Glomerular endothelial cell (primary cell): ENCODE measurements around the gene TOX2. TPM values are rescaled to one million over a fixed set of nuclear protein-coding genes. Genes with fewer than 3 reads are reported as not detected.

Source experiments
- DNase-seq: peaks from one replicate; pipeline ENCODE4 v3.0.0-alpha.2; 2011; ENCODE audit warnings: low read depth, low spot score; ENCODE audit errors: extremely low read depth
- total RNA-seq: library from RNA; depleted of rRNA; stranded (reverse); fragments of >200 nt; gene quantifications from 2 replicates; pipeline ENCODE4 v1.2.3, GENCODE V29; 2015

Gene TOX2
- total RNA-seq, 1 donor from 2014 or later: 29.1 TPM

DNA sequence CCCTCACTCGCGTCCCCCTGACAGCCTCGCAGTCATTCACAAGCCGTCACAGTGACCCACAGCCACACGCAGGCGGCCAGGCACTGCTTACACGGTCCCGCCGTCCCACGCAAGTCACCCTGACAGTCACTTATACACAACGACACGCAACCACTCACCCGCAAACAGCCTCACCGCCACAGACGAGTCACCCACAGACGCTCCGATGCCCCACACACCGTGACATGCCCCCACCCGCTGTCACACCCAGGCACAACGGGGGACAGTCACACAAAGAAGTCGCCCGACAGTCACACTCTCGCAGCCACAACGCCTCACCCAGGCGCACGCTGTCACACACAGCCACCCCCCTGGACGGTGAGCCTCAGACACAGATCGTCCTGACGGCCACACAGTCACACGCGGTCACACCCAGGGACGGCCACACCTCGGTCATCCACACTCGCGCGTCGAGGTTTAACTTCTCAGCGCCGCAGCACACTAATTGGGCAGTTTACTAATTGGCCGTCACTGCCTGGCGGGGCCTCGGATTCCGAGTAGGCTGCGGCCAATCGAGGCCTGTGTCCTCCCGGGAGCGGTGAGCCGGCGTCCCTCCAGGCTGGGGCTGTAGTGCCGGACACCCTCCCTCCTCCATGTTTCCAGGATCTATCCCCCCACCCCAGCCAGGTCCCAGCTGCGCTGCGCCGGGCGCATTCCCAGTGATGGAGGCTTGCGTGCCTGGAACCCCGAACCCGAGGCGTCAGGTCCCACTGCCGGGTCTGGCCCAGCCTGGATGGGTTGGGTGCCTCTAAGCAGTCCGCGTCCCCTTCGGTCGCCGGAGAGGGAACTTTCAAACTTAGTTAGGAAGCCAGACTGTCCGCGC, 790 bp downstream of the TOX2 start:
- no peak for DNase-seq

DNA sequence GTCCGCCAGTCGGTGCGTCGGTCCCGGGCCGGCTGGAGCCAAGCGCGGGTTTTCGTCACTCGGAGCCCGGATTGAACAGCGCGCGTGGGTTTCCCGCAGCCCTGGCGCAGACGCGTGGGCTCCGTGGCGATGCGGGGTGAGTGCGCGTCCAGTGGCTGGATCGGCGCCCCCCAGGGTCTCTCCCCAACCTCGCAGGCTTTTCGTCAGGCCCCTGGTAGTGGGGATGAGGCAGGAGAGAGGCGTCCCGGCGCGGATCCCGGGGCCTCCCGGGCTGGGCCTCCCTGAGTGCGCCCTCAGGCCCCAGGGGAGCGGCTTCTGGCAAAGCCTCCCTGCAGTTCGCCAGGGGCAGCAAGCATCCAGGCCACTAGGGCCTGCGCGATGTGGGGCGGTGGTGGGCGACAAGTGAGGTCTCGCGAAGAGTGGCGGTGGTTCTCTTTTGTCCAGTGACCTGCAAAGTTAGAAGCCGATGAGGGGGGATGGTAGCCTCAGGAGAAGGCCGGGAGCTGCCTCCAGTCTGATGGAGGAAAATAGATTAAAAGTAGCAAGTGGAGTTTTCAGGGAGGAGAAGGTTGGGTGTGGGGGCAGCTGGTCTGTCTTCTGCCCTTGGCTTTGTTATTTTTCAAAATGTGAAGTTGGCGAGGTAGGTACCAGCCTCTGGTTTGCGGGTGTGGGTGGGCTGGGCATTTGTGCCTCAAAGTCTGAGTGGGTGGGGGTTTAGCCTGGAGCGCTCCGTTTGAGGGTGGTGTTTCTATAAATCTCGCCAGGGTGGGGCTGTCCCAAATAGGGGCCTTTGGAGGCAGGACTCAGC, 1.6 kb downstream of the TOX2 start:
- DNase-seq: no peak

DNA sequence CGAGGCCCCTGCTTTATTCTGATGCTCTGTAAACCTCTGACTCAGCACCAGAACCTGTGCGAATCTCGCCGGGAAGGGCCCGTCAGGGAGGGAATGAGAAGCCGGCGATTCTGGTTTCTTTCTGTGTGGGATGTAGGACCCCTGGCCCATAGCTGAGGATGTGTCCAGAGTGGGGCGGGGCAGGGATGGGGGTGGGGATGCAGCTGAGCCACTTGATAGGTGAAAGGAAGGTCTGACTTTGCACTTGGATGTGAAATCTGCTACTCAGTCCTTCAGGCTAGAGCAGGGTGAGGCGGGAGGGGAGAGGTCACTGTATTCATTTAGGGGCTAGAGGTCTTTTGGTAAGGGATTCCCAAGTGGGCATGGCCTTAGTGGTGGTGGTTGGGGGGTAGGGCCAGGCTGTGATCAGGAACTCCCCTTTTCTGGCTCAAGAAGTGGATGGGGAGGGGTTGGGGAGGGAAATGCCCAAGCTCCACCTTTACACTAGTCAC, 2.3 kb downstream of the TOX2 start:
- no peak for DNase-seq

DNA sequence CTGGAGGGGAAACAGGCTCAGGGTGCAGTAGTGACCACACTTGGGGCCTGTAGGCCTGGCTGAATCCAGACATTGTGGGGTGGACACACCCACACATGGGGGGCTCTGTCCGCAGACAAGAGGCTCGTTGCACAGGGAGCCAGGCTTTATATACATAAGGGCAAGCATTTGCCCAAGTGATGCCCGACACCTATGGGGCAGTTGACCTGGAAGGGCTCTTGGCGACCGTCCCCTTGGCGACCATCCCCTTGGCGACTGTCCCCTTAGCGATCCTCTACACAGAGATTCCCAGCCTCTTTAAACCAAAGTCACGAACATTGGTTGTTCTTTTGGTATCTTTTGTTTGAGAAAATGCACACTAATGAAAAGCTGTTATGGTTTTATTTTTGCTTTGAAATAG, 2.7 kb downstream of the TOX2 start:
- no peak for DNase-seq

DNA sequence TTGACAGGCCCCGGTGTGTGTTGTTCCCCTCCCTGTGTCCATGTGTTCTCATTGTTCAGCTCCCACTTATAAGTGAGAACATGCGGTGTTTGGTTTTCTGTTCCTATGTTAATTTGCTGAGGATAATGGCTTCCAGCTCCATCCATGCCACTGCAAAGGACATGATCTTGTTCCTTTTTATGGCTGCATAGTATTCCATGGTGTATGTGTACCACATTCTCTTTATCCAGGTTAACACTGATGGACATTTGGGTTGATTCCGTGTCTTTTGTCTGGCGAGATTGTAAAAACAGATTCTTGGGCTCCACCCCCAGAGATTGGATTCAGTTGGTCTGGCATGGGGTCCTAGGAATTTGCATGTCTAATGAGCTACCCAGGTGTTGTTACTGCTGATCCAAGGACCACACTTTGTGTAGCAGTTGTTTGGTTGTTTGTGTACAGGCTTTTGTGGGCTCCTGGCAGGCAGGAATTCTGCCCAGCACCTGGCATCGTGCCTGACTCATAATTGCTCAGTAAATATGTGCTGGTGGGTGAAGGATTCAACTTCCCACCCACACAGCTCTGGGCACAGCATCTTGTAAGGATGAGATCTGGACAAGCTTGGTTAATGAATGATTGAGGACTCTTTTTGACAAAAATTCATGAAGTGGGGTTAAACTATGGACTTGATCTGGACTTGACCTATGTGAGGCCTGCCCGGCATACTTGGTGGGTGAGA, 5.2 kb downstream of the TOX2 start:
- DNase-seq: no peak

DNA sequence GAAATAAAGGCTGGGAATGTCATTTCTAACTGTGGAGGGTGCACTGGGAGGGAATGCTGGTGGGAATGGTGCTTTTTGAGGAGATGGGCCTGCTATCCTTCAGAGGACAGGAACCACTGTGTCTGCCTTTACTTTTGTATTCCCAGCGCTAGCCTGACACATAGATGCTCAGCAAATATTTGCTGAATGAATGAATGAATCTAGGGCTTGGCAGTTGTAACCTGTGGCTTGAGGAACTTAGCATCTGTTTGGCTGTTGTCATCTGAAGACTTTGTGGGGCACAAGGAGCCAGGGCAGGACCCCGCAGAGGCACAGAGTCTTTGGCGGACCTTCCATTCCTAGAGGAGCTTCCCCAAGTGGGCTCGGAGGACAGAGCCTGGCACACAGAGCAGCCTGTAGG, 6.1 kb downstream of the TOX2 start:
- DNase-seq: no peak

DNA sequence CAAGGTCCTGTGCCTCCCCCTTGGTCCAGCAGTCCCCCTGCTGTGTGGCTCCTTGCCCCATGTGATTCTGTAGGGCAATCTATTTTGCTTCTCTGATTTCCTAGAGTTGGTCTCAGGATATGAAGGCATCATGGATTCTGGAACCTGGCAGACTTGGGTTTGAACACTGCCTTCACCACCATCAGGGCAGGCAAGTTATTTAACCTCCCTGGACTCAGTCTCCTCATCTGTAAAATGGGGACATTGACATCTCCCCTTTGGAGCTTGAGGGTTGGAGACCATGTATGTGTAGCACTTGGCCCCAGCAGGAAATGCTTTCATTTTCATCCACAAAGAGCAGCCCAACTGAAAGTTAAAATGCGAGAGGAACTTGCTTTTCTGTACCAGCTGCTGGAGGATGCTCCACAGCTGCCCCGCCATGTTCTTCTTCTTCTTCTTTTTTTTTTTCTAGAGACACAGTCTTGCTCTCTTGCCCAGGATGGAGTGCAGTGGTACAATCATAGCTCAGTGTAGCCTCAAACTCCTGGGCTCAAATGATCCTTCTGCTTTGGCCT, 6.7 kb downstream of the TOX2 start:
- DNase-seq: no peak

DNA sequence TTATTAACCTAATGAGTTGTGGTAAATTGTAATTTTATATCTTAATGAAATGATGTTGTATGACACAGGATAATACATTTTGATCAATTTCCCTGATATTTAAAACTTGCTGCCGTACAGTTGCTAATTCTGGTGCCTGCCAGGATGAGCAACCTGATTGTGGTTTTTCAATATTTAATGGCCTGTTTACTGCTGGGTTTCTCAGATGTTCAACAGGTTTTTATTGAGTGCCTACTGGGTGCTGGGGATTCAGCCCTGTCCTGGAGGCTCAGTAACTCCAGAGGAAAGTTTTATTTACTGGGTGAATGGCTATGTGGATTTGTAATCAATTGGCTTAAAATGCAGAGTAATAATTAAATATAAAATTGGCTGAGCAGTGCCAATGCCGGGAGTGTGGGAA, 8.0 kb downstream of the TOX2 start:
- no peak for DNase-seq

DNA sequence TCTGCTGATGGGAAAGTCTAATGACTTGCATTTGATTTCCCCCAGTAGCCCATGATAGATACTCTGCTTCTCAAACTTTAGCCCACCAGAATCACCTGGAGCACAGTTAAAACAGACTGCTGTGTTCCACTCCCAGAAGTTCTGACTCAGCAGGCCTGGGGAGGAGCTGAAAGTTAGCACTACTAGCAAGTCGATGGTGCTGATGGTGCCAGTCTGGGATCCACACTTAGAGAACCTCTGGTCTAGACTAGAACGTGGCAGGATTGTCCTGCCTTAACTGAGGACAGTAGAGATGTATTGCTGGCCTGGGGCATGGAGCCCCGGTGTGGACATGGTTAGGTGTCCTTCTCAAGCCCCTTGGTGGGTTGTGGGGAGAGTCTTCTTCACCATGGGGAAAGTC, 8.7 kb downstream of the TOX2 start:
- DNase-seq: no peak

DNA sequence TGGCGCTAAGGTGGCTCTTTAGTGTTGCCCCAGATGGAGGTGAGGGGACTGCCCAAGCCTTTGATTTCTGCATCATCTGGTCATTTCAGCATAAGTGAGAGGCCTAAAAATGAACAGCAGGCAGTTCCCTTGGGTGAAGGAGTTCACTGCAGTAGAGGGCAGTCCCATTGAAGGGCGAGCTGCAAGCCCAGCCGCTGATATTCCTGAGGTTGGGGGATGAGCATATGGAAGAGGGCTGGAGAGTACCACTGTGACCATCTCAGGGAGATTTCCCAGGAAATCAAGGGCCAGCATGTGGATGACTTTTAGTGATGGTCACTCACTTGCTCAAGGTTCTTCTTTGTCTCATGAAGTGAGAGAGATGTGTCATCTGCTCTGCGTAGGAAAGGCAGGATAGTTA, 9.3 kb downstream of the TOX2 start:
- no peak for DNase-seq

DNA sequence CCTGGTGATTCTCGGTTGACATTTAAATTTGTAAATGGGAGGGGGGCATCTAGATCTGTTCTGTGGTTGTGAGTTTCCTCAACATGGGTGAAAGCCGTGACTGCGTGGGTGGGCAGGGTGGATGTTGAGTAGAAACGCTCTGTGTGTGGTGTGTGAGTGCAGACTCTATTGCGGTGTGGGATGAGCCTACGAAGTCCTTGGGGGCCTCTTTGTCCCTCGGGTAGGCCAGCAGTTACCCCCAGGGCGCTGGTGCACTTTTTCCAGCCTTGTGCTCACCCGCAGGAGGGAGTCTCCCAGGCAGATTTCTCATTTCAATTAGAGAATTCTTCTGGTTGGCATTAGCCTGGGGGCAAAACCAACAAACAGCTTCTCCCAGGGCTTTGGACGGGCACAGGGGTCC, 10.6 kb downstream of the TOX2 start:
- DNase-seq: no peak

DNA sequence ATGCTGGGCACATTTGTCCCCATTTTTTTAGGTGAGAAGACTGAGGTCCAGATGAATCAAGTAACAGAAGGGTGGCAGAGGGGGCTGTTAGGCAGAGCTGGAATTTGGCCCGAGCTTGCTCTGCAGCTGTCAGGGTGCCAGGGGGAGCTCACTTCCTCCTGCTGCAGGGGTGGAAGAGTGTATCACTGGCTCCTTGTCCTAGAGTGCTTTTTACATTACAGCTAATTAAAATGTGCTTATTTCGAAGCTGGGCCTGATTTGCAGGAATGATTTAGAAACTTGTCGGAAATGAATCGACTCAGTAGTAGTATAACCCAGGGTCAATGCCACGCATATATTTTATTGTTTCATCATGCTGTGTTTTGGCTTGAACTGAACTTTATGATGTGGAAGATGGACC, 11.1 kb downstream of the TOX2 start:
- no peak for DNase-seq

DNA sequence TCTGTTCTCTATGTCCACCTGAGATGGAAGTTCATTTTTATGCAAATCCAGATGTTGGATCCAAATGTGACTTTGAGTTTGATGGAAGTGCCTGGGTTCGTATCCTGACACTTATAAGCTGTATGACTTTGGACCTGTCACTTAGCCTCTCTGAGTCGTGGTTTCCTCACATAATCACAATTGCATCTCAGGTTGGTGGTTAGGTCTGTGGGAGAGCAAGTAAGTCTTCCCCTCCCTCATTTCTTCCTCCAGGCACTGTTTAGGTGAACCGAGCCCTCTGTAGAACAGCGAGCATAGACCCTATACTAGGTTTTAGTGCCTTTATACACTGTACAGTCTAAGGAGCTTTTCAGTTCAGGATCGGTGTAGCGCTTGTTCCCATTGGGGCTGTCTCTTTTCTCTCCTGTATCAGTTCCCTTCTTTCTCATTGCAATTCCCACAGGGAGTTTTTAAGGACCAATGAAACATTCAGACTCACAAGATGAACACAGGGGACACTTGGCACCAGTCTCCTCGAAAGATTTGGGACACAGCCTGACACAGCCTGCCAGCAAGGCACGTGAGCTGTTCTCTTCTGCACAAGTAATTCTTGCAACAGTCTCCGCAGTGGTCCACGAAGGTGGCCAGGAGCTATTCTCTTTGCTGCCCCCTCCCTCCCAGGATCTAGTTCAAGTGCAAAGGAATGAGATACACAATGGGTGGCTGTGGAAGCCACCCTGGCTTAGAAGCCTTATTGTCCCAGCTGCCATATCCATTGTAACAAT, 11.8 kb downstream of the TOX2 start:
- no peak for DNase-seq

DNA sequence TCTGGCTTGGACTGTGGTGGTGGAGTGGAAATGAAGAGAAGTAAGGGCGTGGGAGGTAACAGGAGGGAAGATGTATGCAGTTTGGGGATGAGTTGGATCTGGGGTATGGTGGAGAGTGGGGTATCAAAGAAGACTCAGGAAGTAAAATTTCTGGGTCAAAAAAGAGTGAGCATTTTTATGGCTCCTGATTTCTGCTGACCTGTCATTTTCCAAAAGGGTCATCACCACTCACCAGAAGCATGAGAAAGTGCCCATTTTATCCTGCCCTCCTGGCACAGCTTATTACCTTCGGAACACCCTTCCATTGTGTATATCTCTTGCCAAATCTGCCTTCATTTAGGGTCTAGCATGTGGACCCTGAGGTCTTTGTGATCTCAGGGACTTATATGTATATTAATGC, 17.3 kb downstream of the TOX2 start:
- DNase-seq: no peak

DNA sequence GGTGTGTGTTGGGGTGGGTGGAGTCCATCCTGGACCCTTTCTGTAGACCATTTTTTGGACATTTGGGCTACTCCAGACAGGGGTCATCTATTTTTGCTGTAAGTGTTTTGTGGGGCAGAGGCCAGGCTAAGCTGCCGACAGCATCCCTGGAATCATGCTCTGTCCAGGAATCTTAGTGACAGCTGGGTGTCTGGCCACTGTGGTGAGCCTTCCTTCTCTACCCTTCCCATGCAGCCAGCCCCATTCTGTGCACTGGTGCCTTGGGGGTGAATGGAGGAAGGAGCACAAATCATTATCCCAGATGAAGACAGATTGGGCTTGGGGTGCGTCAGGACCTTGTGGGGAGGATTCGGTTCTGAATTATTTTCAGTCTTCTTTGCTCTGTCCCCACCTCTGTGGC, 20.2 kb downstream of the TOX2 start:
- DNase-seq: no peak

DNA sequence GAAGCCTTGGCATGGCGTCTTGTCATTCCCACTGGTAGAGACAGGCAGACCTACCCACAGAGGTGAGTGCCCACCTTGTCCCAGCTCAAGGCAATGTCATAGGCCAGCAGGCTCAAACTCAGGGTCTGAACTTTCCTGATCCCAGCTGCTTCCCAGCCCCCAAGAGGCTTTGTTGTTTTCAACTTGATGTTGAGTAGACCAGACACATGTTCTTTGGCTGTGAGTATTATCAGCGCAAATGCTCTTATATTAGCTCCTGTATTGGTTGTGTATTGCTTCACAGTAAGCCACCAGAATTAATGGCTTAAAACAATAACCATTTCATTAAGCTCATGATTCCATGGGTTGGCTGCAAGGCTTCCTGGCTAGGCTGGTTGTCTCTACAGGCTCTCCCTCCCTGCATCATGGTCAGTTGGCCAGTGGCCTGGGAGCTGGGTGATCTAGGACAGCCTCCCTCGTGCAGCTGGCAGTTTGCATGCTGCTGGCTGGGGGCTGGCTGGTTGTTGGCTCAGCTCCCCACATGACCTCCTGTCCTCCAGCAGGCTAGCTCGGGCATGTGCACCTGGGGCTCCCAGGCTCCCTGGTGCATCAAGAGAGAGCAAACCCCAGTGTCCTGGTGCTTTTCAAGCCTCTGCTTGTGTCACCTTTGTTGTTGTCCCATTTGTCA, 21.6 kb downstream of the TOX2 start:
- DNase-seq: no peak

DNA sequence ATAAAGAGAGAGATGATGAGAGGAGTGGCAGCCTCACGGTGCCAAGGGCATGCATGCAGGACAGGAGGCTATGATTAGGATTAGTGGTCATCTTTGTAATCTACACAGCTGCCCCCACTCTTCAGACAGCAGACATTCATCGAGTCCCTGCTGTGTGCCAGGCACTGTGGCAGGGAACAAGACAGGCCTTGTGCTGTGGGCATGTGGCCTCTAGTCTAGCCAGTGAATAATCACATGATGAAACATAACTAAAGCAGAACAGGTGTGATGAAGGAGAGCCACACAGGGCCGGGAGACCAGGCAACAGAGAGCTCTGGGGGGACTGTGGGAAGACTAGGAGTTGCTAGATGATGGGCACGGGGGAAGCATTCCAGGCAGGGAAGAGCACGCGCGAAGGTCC, 22.2 kb downstream of the TOX2 start:
- no peak for DNase-seq

DNA sequence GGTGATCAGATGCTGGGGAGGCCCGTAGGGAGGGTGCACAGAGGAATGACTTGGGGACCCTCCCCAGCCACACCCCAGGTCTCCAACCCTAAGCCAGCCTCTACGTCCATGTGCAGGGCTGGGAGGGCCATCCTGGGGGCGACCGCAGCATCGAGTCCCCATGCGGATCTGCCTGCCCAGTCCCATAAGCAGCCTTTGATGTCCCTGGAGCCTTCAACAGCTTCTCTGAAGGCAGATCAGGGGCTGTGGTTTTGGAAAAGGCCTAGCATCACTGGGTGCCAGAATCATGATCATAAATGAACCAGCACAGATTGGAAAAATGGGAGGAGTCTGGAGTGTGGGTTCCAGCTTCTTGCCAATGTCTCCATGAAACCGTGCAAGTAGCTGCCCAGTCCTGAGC, 22.9 kb downstream of the TOX2 start:
- DNase-seq: no peak

DNA sequence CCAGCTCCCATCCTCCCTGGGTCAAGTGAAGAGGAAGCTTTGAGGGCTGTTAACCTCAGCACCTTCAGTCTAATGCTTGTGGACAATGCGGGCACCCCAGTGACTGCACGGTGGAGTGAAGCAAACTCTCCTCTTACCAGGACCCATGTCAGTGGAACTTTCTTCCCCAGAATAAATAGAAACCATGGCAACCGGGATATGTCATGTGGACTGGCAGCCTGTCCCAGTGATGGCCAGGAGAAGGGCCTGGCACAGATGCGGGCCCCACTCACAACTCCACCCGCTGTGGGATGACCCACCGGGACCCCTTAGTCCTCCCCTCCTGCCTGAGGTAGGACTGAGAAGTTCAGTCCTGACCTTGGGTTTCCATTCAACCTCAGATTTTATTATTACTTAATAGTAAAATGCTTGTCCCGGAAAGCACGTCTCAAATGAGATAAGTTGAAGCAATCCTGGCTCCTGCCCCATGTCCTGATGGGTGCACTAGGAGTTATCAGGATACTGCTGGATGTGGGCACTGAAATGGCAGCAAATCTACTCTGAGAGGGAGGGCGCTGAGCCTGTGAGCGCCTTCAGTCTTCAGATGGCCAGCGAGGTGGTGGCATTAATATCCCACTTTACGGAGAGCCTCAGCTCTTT, 23.5 kb downstream of the TOX2 start:
- DNase-seq: no peak
